ENCODE data around the gene EEF1G.

- TF ChIP-seq EZH2 (optimal IDR thresholded peaks at IDR 0.05; ENCODE audit: low read depth, low read length) (no peak), CTCF (IDR thresholded peaks at IDR 0.05; ENCODE audit: low read length) (no peak), EZH2phosphoT487 (IDR thresholded peaks at IDR 0.05; ENCODE audit: low read length) (no peak)
These were observed 28.9 kb downstream of the EEF1G start for GRCh38 chr11:62544581-62545436.
